Endometrium (tissue), 2 donors: Measurements from ENCODE around the gene LCE2A.
"Not testable (repeated sequence)": the region's sequence is repeated elsewhere in the genome, so short reads cannot be mapped to it uniquely, and the experiment has no call there.

ENCODE experiments used
- FAIRE-seq: peaks from 2 replicates; lab custom pipeline; 2012; peaks lifted over from hg19 to GRCh38; lab: Jason Lieb, UNC
- donor health status: control.
- donor health status: control.

LCE2A gene, protein sequence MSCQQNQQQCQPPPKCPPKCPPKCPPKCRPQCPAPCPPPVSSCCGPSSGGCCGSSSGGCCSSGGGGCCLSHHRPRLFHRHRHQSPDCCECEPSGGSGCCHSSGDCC

DNA sequence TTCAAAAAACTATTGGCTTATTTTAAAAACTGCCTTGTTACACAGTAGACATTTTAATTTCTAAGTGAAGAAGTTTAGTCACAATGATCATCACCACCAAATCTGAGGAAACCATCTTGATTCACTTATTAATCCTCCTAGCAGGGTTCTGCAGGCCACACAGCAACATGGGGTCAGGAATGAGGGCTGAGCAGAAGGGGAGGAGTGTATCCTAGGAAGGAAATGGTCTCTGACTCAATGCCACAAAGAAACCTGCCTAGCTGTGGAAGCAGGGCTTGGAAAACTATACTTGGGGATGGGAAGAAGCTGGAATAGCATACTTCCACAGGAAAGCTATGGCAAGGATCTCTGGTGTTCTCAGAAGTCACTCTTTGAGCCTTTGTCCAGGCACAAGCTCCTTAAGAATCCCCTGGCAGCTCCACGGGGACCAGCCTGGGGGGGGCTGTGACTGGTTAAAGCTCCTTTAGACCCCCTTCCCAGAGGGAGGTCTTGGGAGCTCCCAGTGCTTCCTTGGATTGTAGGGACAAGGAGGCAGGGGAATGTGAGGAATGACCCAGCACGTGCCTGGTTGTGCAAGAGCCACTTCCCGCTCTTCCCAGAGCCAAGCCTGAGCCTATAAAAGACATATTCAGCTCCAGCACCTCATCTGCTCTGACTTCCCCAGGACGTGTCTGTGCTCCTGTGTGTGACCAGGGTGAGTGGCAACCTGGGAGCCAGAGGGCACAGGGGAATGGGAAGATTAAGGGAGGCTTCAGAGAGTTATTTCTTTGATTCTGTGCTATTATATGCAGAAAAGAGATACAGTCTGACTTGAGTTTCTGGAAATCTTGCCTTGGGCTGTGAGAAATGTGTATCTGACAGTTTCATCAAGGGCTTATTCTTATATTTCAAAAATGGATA, at the start of gene LCE2A:
LCE2A (plus strand) TSS at position 645 of the 900 bp plus-strand sequence. CDS start 557 bp downstream, outside the sequence.
- no peak for FAIRE-seq

DNA sequence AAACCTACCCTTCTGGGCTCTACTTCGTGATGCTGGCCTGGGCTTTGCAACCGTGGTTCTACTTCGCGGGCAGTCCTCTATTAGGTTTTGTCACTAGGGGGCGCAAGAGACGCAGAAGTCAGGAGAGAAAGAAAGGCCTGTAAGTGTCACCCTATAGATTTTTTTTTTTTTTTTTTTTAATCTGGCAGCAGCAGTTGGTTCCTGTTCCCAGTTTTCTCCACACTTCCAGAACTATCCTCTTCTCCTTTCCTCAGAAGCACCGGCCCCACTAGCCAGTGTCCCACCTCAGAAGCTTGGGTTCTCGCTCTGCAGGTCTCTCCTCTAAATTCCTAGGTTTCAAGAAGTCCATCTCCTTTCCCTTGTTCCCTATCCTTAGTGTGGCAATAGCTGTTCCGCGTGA, 44.0 kb upstream of the LCE2A start:
- FAIRE-seq, result no peak

DNA sequence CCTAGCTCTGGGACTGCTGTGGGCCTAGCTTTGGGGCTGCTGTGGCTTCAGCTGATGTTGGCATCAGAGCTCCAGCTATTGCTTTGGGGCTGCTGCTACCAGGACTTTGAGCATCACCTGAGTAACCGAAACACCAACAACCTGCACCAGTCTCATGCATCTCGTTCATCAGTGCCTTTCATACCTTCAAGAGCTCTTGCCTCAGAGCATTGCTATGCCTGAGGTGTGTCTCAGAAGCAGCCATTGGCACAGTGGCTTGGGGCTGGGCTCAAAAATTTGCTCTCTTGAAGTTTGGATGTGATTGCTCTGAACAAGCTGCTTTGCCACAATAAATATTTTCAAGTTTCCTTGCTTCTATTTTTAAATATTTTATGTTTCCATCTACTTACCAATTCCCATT, 41.7 kb upstream of the LCE2A start:
- FAIRE-seq, result no peak

DNA sequence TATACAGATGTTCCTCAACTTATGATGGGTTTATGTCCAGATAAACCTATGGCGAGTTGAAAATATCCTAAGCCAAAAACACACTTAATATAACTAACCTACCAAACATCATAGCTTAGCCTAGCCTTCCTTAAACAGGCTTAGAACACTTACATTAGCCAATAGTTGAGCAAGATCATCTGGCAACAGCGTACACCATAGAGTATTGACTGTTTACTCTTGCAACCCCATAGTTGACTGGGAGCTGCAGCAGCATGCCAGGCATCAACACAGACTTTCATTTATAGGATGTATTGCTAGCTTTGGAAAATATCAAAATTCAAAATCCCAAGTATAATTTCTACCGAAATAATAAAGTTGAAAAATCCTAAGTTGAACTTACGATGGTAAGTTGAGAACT, 40.5 kb upstream of the LCE2A start:
- FAIRE-seq, result no peak

DNA sequence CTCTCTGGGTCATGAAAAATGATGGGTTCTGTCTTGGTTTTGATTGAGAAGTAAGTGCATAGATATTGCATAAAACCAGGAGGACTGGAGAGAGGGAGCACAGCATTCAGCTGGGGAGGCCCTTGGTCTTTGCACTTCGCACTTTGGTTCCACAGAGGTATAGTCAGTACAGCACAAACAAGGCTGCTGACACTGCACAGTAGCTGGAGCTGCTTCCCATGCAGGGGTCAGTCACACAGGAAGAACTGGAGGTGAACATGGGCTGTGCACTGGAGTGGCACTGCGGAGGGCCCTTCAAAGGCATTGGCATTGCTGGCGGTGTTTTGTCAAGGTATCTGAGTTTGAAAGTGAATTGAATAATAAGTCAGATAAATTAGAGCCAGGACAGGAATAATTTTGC, 39.5 kb upstream of the LCE2A start:
- no peak for FAIRE-seq

DNA sequence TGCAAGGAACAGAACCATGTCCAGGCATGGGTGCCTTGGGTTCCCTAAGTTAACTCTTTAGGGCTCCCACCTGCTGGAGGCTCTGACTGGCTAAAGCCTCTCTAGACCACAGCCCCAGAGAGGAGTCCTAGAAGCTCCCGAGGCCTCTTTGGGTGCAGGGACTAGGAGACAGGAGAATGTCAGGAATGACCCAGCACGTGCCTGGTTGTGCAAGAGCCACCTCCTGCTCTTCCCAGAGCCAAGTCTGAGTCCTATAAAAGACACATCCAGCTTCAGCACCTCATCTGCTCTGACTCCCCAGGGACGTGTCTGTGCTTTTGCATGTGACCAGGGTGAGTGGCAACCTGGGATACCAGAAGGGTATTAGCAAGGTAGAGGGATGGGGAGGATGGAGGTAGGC, 35.0 kb upstream of the LCE2A start, which contains the start of gene LCE2D:
LCE2D (plus strand) TSS at position 283 of the 400 bp plus-strand sequence. CDS start 726 bp downstream, outside the sequence.
- FAIRE-seq, result no peak

DNA sequence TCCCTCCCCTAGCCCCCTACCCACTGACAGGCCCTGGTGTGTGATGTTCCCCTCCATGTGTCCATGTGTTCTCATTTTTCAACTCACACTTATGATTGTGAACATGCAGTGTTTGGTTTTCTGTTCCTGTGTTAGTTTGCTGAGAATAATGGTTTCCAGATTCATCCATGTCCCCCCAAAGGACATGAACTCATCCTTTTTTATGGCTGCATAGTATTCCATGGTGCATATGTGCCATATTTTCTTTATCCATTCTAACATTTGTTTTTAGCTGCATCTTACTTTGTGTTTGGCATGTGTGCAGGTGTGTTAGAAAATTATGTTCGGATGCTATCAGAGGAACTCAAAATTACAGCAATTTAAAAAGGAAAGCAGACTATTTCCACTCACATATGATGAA, 32.0 kb upstream of the LCE2A start:
- not testable (repeated sequence) for FAIRE-seq

DNA sequence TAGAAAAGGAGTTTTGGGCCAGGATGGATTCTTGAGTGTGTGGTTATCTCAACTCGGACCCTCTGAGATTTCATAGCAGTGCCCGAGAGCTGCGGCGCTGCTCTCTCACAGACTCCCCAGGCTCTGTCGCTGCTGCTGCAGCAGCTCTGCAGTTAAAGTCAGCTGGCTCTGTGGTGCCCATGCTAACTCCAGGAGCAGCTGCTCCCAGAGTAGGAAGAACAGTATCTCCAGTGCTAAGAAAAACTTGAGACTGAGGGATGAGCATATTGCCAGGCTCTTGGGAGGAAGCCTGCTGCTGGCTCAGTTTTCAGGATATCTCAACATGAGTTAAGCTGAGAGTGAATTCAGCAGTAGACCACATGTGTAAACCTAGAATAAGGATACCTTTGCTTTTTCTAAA, 30.5 kb upstream of the LCE2A start:
- no peak for FAIRE-seq

DNA sequence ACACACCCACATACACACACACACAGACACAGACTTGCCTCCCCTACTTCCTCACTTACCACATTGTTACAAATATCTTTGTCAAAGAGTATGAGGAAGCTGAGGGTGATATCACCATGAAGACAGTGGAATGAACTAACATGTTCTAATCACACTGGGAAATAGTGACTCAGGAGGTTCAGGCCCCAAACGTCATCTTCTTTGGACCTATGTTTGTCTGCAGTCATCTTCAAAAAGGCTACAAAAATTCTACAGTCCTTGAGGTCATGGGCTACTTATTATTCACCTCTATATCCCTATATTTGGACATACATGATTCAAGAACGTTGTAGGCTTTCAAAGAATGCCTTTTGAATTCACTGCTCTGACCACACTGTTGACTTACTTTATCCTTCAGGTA, 25.1 kb upstream of the LCE2A start:
- no peak for FAIRE-seq

DNA sequence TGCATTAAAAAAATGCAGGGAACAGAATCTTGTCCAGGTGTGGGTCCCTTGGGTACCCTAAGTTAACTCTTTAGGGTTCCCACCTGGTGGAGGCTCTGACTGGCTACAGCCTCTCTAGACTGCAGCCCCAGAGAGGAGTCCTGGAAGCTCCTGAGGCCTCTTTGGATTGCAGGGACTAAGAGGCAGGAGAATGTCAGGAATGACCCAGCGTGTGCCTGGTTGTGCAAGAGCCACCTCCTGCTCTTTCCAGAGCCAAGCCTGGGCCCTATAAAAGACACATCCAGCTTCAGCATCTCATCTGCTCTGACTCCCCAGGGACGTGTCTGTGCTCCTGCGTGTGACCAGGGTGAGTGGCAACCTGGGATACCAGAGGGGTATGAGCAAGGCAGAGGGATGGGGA, 23.2 kb upstream of the LCE2A start, which contains the start of gene LCE2C:
LCE2C (plus strand) TSS at position 297 of the 400 bp plus-strand sequence. CDS start 737 bp downstream, outside the sequence.
- FAIRE-seq, result not testable (repeated sequence)

DNA sequence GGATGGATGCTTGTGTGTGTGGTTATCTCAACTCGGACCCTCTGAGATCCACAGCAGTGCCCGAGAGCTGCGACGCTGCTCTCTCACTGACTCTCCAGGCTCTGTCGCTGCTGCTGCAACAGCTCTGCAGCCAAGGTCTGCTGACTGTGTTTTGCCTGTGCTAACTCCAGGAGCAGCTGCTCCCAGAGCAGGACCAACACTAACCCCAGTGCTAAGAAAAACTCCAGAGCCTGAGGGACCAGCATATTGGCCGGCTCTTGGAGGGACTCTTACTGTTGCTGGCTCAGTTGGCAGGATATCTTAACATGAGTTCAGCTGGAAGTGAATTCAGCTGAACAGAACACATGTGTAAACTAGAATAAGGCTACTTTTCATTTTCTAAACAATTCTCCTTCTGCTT, 18.7 kb upstream of the LCE2A start:
- no peak for FAIRE-seq

DNA sequence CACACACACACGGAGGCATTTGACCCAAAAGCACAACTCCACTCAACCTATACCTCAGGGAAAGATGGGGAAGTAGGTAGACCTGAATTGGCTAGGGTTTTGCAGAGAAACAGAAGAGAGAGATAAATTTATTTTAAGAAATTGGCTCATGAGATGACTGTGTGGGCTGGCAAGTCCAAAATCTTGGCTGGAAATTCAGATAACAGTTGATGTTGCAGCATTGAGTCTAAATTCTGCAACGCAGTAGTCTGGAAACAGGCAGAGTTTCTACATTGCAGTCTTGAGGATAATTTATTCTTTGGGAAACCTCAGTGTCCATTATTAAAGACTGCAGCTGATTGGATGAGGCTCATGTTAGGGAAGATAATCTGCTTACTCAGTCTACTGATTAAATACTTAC, 16.5 kb upstream of the LCE2A start:
- FAIRE-seq, result no peak

DNA sequence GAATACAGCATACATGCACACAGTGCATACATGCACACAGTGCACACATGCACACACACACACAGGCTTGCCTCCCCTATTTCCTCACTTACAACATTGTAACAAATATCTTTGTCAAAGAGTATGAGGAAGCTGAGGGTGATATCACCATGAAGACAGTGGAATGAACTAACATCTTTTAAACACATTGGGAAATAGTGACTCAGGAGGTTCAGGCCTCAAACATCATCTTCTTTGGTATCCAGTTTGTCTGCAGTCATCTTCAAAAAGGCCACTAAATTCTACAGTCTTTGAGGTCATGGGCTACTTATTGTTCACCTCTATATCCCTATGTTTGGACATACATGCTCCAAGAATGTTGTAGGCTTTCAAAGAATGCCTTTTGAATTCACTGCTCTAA, 14.3 kb upstream of the LCE2A start:
- no peak for FAIRE-seq

DNA sequence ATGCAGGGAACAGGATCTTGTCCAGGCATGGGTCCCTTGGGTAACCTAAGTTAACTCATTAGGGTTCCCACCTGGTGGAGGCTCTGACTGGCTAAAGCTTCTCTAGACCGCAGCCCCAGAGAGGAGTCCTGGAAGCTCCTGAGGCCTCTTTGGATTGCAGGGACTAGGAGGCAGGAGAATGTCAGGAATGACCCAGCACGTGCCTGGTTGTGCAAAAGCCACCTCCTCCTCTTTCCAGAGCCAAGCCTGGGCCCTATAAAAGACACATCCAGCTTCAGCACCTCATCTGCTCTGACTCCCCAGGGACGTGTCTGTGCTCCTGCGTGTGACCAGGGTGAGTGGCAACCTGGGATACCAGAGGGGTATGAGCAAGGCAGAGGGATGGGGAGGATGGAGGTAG, 12.3 kb upstream of the LCE2A start, which contains the start of gene LCE2B:
LCE2B (plus strand) TSS at position 301 of the 400 bp plus-strand sequence. CDS start 721 bp downstream, outside the sequence.
- not testable (repeated sequence) for FAIRE-seq

DNA sequence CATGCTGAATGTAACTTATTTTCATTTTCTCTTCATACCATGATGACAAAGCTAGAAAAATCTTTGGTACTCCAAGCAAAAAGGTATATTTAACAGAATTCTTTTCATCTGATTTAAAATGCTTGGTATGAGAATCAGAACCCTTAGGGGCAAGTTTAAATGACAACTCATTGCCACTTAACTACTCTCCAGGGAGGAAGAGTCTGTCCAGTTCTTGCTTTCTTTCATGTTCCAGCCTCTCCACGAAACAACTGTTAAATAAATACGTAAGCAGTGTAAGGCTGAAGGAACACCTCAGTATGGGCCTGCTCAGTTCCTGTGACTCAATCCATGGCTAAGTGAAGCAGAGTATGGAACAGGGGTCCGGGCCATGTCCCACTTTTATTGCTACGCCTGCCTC, 1.6 kb downstream of the LCE2A start:
- FAIRE-seq, result no peak

DNA sequence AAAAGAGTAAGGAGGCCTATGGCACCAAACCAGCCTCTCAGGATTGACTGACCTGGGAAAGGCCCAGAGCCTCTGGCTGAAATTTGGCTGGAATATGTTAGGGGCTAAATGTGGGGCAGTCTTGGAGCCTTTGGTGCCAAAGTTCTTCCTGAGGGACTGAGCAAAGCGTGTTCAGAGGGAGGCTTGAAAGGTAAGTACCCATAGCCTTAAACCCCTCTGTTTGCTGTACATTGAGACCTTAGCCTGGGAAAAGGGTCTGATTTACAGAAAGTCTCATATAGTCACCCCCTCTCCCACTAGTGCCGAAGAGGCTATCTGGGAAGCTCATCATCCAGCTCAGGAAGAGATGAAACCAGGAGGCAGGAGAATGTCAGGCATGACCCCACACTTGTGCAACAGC, 9.7 kb downstream of the LCE2A start, which contains the start of gene LCE4A:
LCE4A (plus strand) TSS at position 301 of the 400 bp plus-strand sequence. CDS start 916 bp downstream, outside the sequence.
- no peak for FAIRE-seq

DNA sequence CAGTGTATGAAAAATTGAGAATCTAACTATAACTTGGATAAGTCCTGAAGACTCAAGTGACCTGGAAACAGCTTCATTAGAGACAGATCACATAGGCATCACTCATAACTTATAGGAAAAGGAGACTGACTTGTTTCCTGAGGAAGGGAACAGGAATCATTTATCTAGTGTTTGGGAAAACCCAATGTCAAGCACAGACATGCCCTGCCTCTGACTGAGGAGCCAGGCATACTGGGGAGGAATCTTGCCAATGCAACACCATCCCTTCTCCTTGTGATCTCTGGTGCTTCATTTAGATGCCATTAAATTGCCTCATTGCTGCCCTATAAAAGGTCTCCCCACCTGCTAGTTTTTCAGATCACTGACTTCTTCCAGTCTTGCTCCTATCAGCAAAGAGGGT, 20.1 kb downstream of the LCE2A start:
- FAIRE-seq, result no peak

DNA sequence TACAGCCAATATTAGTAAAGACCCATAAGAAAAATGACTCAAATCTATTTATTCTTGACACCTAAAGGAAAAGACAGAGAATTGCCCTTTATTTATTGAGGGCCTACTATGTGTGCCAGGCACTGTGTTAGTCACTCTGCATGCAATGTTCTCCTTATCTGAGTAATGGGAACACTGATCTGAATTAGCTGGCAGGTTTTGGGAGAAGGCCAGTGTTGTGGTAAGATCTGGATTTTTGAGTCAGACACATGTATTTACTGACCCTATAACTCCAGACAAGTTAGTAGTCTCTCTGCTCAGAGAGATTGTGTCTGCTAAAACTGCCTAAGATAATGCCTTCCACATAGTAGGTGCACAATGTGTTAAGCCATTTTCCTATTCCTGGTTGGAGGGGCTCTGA, 27.1 kb downstream of the LCE2A start:
- FAIRE-seq, result no peak

DNA sequence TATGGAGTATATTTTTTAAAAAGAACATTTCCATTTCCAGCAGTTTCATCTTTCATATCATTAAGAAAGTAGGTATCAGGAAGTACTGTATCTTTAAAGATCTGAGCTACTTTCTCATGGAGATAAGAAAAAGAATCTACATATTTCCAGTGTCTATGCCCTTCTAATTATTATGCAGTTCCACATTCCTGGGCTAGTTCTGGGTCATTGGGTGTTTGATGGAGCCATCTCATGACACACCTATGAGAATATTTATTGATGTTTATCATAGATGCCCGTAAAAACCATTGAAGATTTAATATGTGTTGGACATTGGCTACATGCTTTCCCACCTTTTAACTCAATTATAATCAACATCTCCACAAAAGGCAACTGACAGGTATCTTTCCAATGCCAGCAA, 30.8 kb downstream of the LCE2A start:
- no peak for FAIRE-seq

DNA sequence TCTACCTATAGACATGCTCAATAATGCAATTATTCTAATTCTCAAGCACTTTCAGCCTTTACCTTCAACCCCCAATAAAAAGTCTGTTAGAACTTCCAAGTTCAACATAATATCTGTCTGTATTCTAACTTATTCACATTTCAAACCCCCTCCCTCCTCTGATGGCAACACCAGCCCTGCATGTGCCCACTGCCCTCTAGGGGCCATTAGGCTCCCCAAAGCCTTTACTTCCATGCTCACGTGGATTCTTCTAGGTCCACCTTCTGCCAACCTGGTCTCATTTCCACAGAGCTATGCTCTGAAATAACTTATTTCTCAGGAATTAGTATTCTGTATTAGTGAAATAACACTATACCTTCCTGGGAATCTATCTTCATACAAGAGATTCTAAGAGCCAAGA, 37.5 kb downstream of the LCE2A start:
- no peak for FAIRE-seq

DNA sequence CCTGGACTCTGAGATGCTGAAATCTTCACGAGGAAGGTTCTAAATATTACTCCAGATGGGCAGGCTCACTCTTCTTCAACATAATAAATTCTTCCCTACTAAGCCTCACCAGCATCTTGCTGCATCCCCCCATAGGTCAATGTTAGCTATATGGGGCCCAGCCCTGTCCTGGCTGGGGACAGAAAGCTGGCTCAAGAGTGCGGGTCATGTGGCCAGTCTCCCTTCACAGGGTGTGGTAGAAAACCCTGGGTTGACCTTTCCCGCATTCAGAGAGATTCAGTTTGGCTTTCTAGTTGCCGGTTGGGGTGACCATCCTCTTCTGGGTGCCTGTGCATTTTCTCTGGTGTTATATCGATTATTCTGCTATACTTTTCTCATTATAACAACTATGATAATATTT, 39.9 kb downstream of the LCE2A start:
- no peak for FAIRE-seq

DNA sequence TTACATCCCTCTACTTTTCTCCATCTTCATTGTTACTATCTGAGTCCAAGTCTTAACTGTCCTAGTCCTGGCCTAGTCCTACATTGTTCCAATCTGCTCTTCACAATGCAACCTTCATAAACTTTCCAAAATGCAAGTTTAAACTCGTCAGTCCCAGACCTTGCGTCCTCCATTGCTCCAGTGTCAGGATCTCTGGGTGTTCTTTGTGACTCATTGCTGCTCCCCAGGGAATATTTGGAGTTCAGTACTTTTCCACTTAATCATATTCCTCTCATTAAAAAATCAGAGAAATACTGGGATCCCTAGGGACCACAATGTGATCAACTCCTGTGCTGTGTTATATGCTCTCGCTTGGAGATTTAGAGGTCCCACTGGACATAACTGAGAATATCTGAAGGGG, 41.7 kb downstream of the LCE2A start:
- no peak for FAIRE-seq

DNA sequence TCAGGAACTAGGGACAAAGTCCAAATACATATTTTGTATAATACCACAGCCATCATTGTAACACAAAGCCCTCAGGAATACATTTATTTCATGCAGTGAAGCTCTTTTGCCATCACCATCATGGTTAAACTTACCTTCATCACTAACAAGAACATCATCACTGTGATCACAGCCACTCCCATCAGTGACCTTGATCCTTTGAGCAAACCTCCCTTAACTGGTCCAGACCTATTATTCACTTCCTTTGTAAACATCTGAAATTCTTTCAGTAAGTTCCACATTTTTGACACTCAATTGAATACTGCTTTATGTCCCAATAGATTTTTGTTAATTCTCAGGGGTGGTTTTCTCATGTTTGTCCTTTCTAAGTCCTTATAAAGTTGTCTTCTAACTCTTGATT, 43.5 kb downstream of the LCE2A start:
- no peak for FAIRE-seq
